KOPT-K1 (cell line): ENCODE data around the gene PIK3R2.
A peak's percentile ranks its signal among the peaks of the same experiment; 100 is the strongest.
"Not testable (repeated sequence)": the region's sequence is repeated elsewhere in the genome, so short reads cannot be mapped to it uniquely, and the experiment has no call there.

Experiments
- H3K27ac ChIP-seq: fragments of 200-600 bp; sonication (generic); 2 replicates; pipeline ENCODE4 v1.5.1; 2016; ENCODE audit warnings: antibody characterized with exemption, mild to moderate bottlenecking, low read depth, low read length; ENCODE audit not compliant: poor library complexity, severe bottlenecking
- H3K36me3 ChIP-seq: fragments of 200-600 bp; sonication (generic); 2 replicates; pipeline ENCODE4 v1.5.1; 2017; ENCODE audit warnings: antibody characterized with exemption, mild to moderate bottlenecking, low read length, moderate library complexity; ENCODE audit not compliant: insufficient read depth
- H3K9me3 ChIP-seq: fragments of 200-600 bp; sonication (generic); 2 replicates; pipeline ENCODE4 v1.5.1; 2017; ENCODE audit warnings: antibody characterized with exemption, low read length, mild to moderate bottlenecking; ENCODE audit not compliant: insufficient read depth, poor library complexity, severe bottlenecking

Gene PIK3R2

GRCh38 chr19:18156268-18156667 lies 3.3 kb downstream of the PIK3R2 start:
- H3K27ac ChIP-seq: no peak overlapping the region

GRCh38 chr19:18156841-18157464 lies 4.0 kb downstream of the PIK3R2 start:
- H3K27ac ChIP-seq: no peak overlapping the region
- no peaks in the 10 kb centered on the region for H3K9me3 ChIP-seq
- peaks cover 14% of the 10 kb centered on the region; the same call in 1 of the 2 replicates for H3K36me3 ChIP-seq

More at GRCh38 chr19:18156268-18156667, 3.3 kb downstream of the PIK3R2 start:
- H3K36me3 ChIP-seq: peaks cover 11% of the 10 kb centered on the region; the same call in 1 of the 2 replicates
- no peaks in the 10 kb centered on the region for H3K9me3 ChIP-seq

GRCh38 chr19:18157465-18158063 lies 4.6 kb downstream of the PIK3R2 start:
- Histone ChIP-seq H3K9me3 (no peaks in the 10 kb centered on the region), H3K27ac (no peak overlapping the region), H3K36me3 (peaks cover 20% of the 10 kb centered on the region)

GRCh38 chr19:18158467-18158866 lies 5.5 kb downstream of the PIK3R2 start:
- H3K27ac ChIP-seq: no peak overlapping the region
- peaks cover 28% of the 10 kb centered on the region for H3K36me3 ChIP-seq
- no peaks in the 10 kb centered on the region for H3K9me3 ChIP-seq

GRCh38 chr19:18159059-18159616 lies 6.2 kb downstream of the PIK3R2 start:
- H3K9me3 ChIP-seq, H3K27ac ChIP-seq: not testable (repeated sequence)
- peaks cover 32% of the 10 kb centered on the region for H3K36me3 ChIP-seq

GRCh38 chr19:18159810-18160209 lies 6.8 kb downstream of the PIK3R2 start:
- Histone ChIP-seq H3K27ac (no peak overlapping the region), H3K9me3 (no peaks in the 10 kb centered on the region), H3K36me3 (peaks cover 32% of the 10 kb centered on the region)

- Histone ChIP-seq H3K9me3 (no peaks in the 10 kb centered on the region), H3K36me3 (peaks cover 35% of the 10 kb centered on the region), H3K27ac (peak overlapping the region; percentile 57)
These were observed 7.6 kb downstream of the PIK3R2 start for GRCh38 chr19:18160493-18160970.

GRCh38 chr19:18160971-18161635 lies 8.1 kb downstream of the PIK3R2 start:
- no peaks in the 10 kb centered on the region for H3K9me3 ChIP-seq
- H3K27ac ChIP-seq: peak overlapping the region; percentile 57
- H3K36me3 ChIP-seq: peaks cover 38% of the 10 kb centered on the region

GRCh38 chr19:18161636-18162002 lies 8.7 kb downstream of the PIK3R2 start:
- no peak overlapping the region for H3K27ac ChIP-seq
- no peaks in the 10 kb centered on the region for H3K9me3 ChIP-seq
- H3K36me3 ChIP-seq: peaks cover 38% of the 10 kb centered on the region

- Histone ChIP-seq H3K36me3 (peaks cover 58% of the 10 kb centered on the region), H3K9me3 (no peaks in the 10 kb centered on the region), H3K27ac (no peak overlapping the region)
These were observed 11.1 kb downstream of the PIK3R2 start for GRCh38 chr19:18164072-18164471.

- no peaks in the 10 kb centered on the region for H3K9me3 ChIP-seq
- no peak overlapping the region for H3K27ac ChIP-seq
- H3K36me3 ChIP-seq: peaks cover 66% of the 10 kb centered on the region
These were observed 13.0 kb downstream of the PIK3R2 start for GRCh38 chr19:18165794-18166544.

GRCh38 chr19:18167011-18167410 lies 14.0 kb downstream of the PIK3R2 start:
- Histone ChIP-seq H3K36me3 (peaks cover 62% of the 10 kb centered on the region), H3K9me3 (no peaks in the 10 kb centered on the region), H3K27ac (no peak overlapping the region)

GRCh38 chr19:18167975-18168645 lies 15.1 kb downstream of the PIK3R2 start:
- Histone ChIP-seq H3K36me3 (peaks cover 53% of the 10 kb centered on the region), H3K27ac (no peak overlapping the region), H3K9me3 (no peaks in the 10 kb centered on the region)

- peaks cover 46% of the 10 kb centered on the region for H3K36me3 ChIP-seq
- H3K9me3 ChIP-seq: no peaks in the 10 kb centered on the region
- no peak overlapping the region for H3K27ac ChIP-seq
These were observed 15.9 kb downstream of the PIK3R2 start for GRCh38 chr19:18168673-18169381.
